ENCODE data around the gene SIRPA.

GRCh38 chr20:1942061-1942460 lies 46.9 kb downstream of the SIRPA start:
- no peak for TF ChIP-seq POLR2A (IDR thresholded peaks at IDR 0.05)
- TF ChIP-seq CTCF (IDR thresholded peaks at IDR 0.05) = no peak
- TF ChIP-seq POLR2AphosphoS5 (IDR thresholded peaks at IDR 0.05) = no peak
